Measurements from ENCODE around the gene TBPL1. TPM values are rescaled to one million over a fixed set of nuclear protein-coding genes. Genes with fewer than 3 reads are reported as not detected.
"Not testable (repeated sequence)": the region's sequence is repeated elsewhere in the genome, so short reads cannot be mapped to it uniquely, and the experiment has no call there.

The TBPL1 gene
- total RNA-seq: 10 to 100 TPM; 27.0 to 27.6 TPM

GRCh38 chr6:133952815-133953633, at the start of gene TBPL1:
Gene TBPL1 (plus strand): TSS chr6:133953224. CDS start chr6:133980126, 26,902 bp downstream.
- Mint-ChIP-seq H3K4me1 (ENCODE audit: low read depth) (peaks cover 36% of the 10 kb centered on the region), H3K9me3 (no peaks in the 10 kb centered on the region), H3K27ac (peak within 1 kb of the TSS; percentile 86), H3K27me3 (ENCODE audit: low read depth) (no peaks in the 10 kb centered on the region), H3K36me3 (ENCODE audit: low read depth) (no peaks in the 10 kb centered on the region), H3K4me3 (peak within 1 kb of the TSS; percentile 87)
- DNase-seq: peak; percentile 92
- intact Hi-C loops (cut with micrococcal nuclease): loop anchor here (1.0 to 10.0 kb wide), 11 partner anchors 11 to 1441 kb away; partner anchors contain the start of genes MYB, RPS12, SLC2A12 and STX7
- CTCF ChIA-PET: interaction anchor here (0.7 to 1.0 kb wide), 2 partner anchors 10 to 37 kb away, joined by 3 to 5 read pairs; no protein-coding TSS in a partner anchor

DNA sequence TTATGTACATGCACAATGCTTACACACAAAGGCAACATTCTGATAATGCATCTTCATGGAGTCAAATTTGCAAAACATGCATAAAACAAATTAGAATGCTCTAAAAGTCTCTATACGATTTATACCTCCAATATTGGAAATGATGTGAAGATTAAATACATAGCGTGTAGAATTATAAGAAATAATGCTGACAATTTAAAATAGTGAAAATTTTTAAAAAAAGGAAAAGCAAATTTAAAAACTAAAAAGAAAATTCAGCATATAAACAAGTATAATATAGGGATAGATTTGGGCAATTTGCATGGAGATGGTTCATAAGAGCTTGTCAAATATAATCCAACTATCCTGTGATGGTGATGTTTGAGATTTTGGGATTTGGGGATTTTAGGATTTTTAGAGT, 49.2 kb upstream of the TBPL1 start:
- CTCF ChIA-PET: interaction anchor here (1.0 kb wide), 1 partner anchor 13 kb away, joined by 3 read pairs; no protein-coding TSS in a partner anchor
- peaks cover 37% of the 10 kb centered on the region for H3K27me3 Mint-ChIP-seq (ENCODE audit: low read depth)
- no peak for DNase-seq
- H3K36me3 Mint-ChIP-seq (ENCODE audit: low read depth): no peaks in the 10 kb centered on the region
- H3K4me3 Mint-ChIP-seq: no peak overlapping the region
- H3K9me3 Mint-ChIP-seq: no peaks in the 10 kb centered on the region
- intact Hi-C loops (cut with micrococcal nuclease): no loop called here
- H3K4me1 Mint-ChIP-seq (ENCODE audit: low read depth): no peaks in the 10 kb centered on the region
- no peak overlapping the region for H3K27ac Mint-ChIP-seq

GRCh38 chr6:133906050-133906449, 47.0 kb upstream of the TBPL1 start:
- H3K36me3 Mint-ChIP-seq (ENCODE audit: low read depth): no peaks in the 10 kb centered on the region
- DNase-seq: no peak
- CTCF ChIA-PET: interaction anchor here (2.3 kb wide), 1 partner anchor 10 kb away, joined by 11 read pairs; no protein-coding TSS in a partner anchor
- no peaks in the 10 kb centered on the region for H3K4me1 Mint-ChIP-seq (ENCODE audit: low read depth)
- H3K27ac Mint-ChIP-seq: no peak overlapping the region
- H3K27me3 Mint-ChIP-seq (ENCODE audit: low read depth): peaks cover 36% of the 10 kb centered on the region
- no peak overlapping the region for H3K4me3 Mint-ChIP-seq
- no peaks in the 10 kb centered on the region for H3K9me3 Mint-ChIP-seq
- intact Hi-C loops (cut with micrococcal nuclease): no loop called here

- intact Hi-C loops (cut with micrococcal nuclease): loop anchor here (1.0 to 5.0 kb wide), 6 partner anchors 79 to 1384 kb away; no protein-coding TSS in a partner anchor
- H3K4me3 Mint-ChIP-seq: no peak overlapping the region
- H3K27me3 Mint-ChIP-seq (ENCODE audit: low read depth): peaks cover 9% of the 10 kb centered on the region
These were observed 36.3 kb upstream of the TBPL1 start for GRCh38 chr6:133916650-133917151.

GRCh38 chr6:133917781-133918180, 35.2 kb upstream of the TBPL1 start:
- H3K27me3 Mint-ChIP-seq (ENCODE audit: low read depth): peaks cover 8% of the 10 kb centered on the region
- H3K36me3 Mint-ChIP-seq (ENCODE audit: low read depth): no peaks in the 10 kb centered on the region
- H3K27ac Mint-ChIP-seq: no peak overlapping the region
- no peak overlapping the region for H3K4me3 Mint-ChIP-seq
- peaks cover 4% of the 10 kb centered on the region for H3K4me1 Mint-ChIP-seq (ENCODE audit: low read depth)
- intact Hi-C loops (cut with micrococcal nuclease): loop anchor here (2.0 to 5.0 kb wide), 3 partner anchors 953 to 1385 kb away; no protein-coding TSS in a partner anchor
- no peak for DNase-seq
- CTCF ChIA-PET: interaction anchor here (0.7 to 4.3 kb wide), 12 partner anchors 12 to 1025 kb away, joined by 3 to 82 read pairs (median 4); partner anchors contain the start of gene TCF21
- H3K9me3 Mint-ChIP-seq: no peaks in the 10 kb centered on the region

More at GRCh38 chr6:133916650-133917151, 36.3 kb upstream of the TBPL1 start:
- CTCF ChIA-PET: interaction anchor here (0.5 to 4.3 kb wide), 35 partner anchors 9 to 1347 kb away, joined by 3 to 82 read pairs (median 4); partner anchors contain the start of gene TCF21
- Mint-ChIP-seq H3K27ac (no peak overlapping the region), H3K9me3 (no peaks in the 10 kb centered on the region), H3K36me3 (ENCODE audit: low read depth) (no peaks in the 10 kb centered on the region), H3K4me1 (ENCODE audit: low read depth) (peaks cover 4% of the 10 kb centered on the region)
- DNase-seq: peak; percentile 89

DNA sequence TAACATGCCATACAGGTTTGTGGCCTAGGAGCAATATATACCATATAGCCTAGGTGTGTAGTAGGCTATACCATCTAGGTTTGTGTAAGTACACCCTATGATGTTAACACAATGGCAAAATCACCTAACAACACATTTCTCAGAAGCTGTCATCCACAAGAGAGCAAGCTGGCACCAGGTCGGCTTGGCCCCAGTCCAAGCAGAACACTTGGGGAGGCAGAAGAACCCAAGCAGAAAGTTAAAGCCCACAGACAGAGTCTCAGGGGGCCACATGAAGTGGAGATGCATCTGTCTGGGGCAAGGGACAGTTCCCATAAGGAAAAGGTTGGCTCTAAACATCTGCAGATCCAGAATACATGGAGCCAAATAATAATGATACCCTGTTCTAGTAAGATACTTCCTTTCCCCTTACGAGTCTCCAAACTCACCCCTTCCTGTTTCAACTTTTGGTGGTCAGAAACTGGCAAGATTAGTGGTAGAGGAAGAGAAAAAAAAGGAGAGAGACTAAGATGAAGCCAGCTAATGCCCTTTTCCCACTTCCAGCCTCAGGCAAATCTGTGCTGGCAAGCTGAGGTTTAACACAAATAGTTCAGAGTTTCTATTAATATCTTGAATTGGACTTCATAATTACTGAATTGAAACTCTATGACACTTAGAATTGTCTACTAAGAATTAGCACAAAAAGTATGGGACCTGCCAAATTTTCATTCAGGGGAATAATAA, 34.7 kb upstream of the TBPL1 start:
- CTCF ChIA-PET: interaction anchor here (1.0 to 4.3 kb wide), 5 partner anchors 9 to 183 kb away, joined by 3 to 82 read pairs (median 3); no protein-coding TSS in a partner anchor
- H3K27ac Mint-ChIP-seq: no peak overlapping the region
- H3K27me3 Mint-ChIP-seq (ENCODE audit: low read depth): peaks cover 7% of the 10 kb centered on the region
- no peaks in the 10 kb centered on the region for H3K36me3 Mint-ChIP-seq (ENCODE audit: low read depth)
- H3K4me1 Mint-ChIP-seq (ENCODE audit: low read depth): peaks cover 4% of the 10 kb centered on the region
- intact Hi-C loops (cut with micrococcal nuclease): loop anchor here (5.0 kb wide), 2 partner anchors 1096 to 1386 kb away; no protein-coding TSS in a partner anchor
- H3K9me3 Mint-ChIP-seq: no peaks in the 10 kb centered on the region
- no peak for DNase-seq
- no peak overlapping the region for H3K4me3 Mint-ChIP-seq

- Mint-ChIP-seq H3K27ac (no peak overlapping the region), H3K27me3 (ENCODE audit: low read depth) (peaks cover 8% of the 10 kb centered on the region), H3K9me3 (no peaks in the 10 kb centered on the region), H3K36me3 (ENCODE audit: low read depth) (no peaks in the 10 kb centered on the region), H3K4me3 (no peak overlapping the region), H3K4me1 (ENCODE audit: low read depth) (peaks cover 4% of the 10 kb centered on the region)
- DNase-seq: no peak
- CTCF ChIA-PET: interaction anchor here (1.0 to 1.3 kb wide), 3 partner anchors 8 to 182 kb away, joined by 3 read pairs; no protein-coding TSS in a partner anchor
- intact Hi-C loops (cut with micrococcal nuclease): loop anchor here (5.0 kb wide), 2 partner anchors 1097 to 1387 kb away; no protein-coding TSS in a partner anchor
These were observed 33.7 kb upstream of the TBPL1 start for GRCh38 chr6:133919362-133919761.

DNA sequence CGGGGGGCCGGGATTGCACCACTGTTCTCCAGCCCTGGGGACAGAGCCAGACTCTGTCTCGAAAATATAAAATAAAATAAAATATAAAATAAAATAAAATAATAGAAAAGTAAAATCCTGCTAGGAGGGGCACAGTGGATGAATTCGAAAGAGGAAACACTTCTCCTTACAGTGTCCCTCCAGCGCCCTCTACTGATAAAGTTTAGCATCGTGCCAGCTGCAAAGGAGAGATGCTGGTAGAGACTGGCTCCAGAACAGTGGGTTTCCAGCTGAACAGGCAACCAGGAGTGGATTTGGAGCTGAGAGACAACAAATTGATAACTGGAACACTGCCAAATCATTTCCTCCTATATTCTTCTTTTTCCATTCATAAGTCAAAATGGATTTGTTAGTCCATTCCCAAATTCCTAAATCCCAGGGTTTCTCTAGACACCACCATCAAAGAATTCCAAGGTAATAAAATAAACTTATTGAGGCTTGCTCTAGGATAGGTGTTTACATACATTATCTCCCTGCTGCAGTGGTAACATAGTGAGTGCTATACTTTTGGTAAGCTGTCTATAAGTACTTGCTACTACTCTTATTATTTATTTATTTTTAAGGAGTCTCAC, 31.7 kb upstream of the TBPL1 start:
- intact Hi-C loops (cut with micrococcal nuclease): no loop called here
- no peak overlapping the region for H3K4me3 Mint-ChIP-seq
- H3K9me3 Mint-ChIP-seq: no peaks in the 10 kb centered on the region
- no peak overlapping the region for H3K27ac Mint-ChIP-seq
- peaks cover 12% of the 10 kb centered on the region for H3K27me3 Mint-ChIP-seq (ENCODE audit: low read depth)
- H3K4me1 Mint-ChIP-seq (ENCODE audit: low read depth): peaks cover 4% of the 10 kb centered on the region
- no peaks in the 10 kb centered on the region for H3K36me3 Mint-ChIP-seq (ENCODE audit: low read depth)
- DNase-seq: peak; percentile 89
- CTCF ChIA-PET: interaction anchor here (0.6 to 6.0 kb wide), 25 partner anchors 9 to 941 kb away, joined by 3 to 205 read pairs (median 4); no protein-coding TSS in a partner anchor

- no peaks in the 10 kb centered on the region for H3K36me3 Mint-ChIP-seq (ENCODE audit: low read depth)
- H3K4me1 Mint-ChIP-seq (ENCODE audit: low read depth): no peaks in the 10 kb centered on the region
- intact Hi-C loops (cut with micrococcal nuclease): loop anchor here (1.0 kb wide), 4 partner anchors 28 to 173 kb away; no protein-coding TSS in a partner anchor
- H3K4me3 Mint-ChIP-seq: no peak overlapping the region
- H3K27ac Mint-ChIP-seq: no peak overlapping the region
- CTCF ChIA-PET: interaction anchor here (0.6 to 6.0 kb wide), 56 partner anchors 8 to 1406 kb away, joined by 3 to 205 read pairs (median 4); partner anchors contain the start of gene SLC2A12
- H3K27me3 Mint-ChIP-seq (ENCODE audit: low read depth): peaks cover 19% of the 10 kb centered on the region
- H3K9me3 Mint-ChIP-seq: no peaks in the 10 kb centered on the region
- DNase-seq: peak; percentile 74
These were observed 29.0 kb upstream of the TBPL1 start for GRCh38 chr6:133923938-133924593.

GRCh38 chr6:133931221-133931620, 21.8 kb upstream of the TBPL1 start:
- intact Hi-C loops (cut with micrococcal nuclease); H3K36me3 Mint-ChIP-seq (ENCODE audit: low read depth); H3K4me1 Mint-ChIP-seq (ENCODE audit: low read depth); DNase-seq; H3K27ac Mint-ChIP-seq; H3K4me3 Mint-ChIP-seq; H3K9me3 Mint-ChIP-seq: not testable (repeated sequence)
- CTCF ChIA-PET: interaction anchor here (1.2 to 2.1 kb wide), 3 partner anchors 11 to 132 kb away, joined by 3 to 9 read pairs (median 5); no protein-coding TSS in a partner anchor
- H3K27me3 Mint-ChIP-seq (ENCODE audit: low read depth): peaks cover 30% of the 10 kb centered on the region

DNA sequence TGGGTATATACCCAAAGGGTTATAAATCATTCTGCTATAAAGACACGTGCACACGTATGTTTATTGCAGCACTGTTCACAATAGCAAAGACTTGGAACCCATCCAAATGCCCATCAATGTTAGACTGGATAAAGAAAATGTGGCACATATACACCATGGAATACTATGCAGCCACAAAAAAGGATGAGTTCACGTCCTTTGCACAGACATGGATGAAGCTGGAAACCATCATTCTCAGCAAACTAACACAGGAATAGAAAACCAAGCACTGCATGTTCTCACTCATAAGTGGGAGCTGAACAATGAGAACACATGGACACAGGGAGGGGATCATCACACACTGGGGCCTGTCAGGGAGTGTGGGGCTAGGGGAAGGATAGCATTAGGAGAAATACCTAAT, 16.7 kb upstream of the TBPL1 start:
- H3K4me3 Mint-ChIP-seq; intact Hi-C loops (cut with micrococcal nuclease); H3K36me3 Mint-ChIP-seq (ENCODE audit: low read depth); H3K27ac Mint-ChIP-seq; H3K4me1 Mint-ChIP-seq (ENCODE audit: low read depth); H3K9me3 Mint-ChIP-seq; DNase-seq; CTCF ChIA-PET: not testable (repeated sequence)
- peaks cover 30% of the 10 kb centered on the region for H3K27me3 Mint-ChIP-seq (ENCODE audit: low read depth)
